Subcutaneous abdominal adipose tissue (tissue), 5 donors: Measurements from ENCODE around the gene SNX9.

Experiments used
- H3K27ac ChIP-seq: one replicate; pipeline ENCODE4 v1.7.0; 2013; ENCODE audit warnings: low read depth, mild to moderate bottlenecking, inconsistent platforms, low read length, moderate library complexity
- H3K27me3 ChIP-seq, 5 donors: one replicate each; pipeline ENCODE4 v1.7.0; 2013; ENCODE audit warnings: low read length in 5 of 5, inconsistent platforms in 1 of 5; ENCODE audit not compliant: control insufficient read depth in 5 of 5, insufficient read depth in 4 of 5
- H3K36me3 ChIP-seq, 5 donors: one replicate each; pipeline ENCODE4 v1.7.0; 2013; ENCODE audit warnings: low read length in 5 of 5; ENCODE audit not compliant: control insufficient read depth in 5 of 5, insufficient read depth in 5 of 5
- H3K4me1 ChIP-seq, 5 donors: one replicate each; pipeline ENCODE4 v1.7.0; 2013; ENCODE audit warnings: low read length in 5 of 5, mild to moderate bottlenecking in 3 of 5, moderate library complexity in 1 of 5; ENCODE audit not compliant: control insufficient read depth in 5 of 5, insufficient read depth in 5 of 5
- H3K4me3 ChIP-seq, 5 donors: one replicate each; pipeline ENCODE4 v1.7.0; 2013; ENCODE audit warnings: low read length in 5 of 5, low read depth in 1 of 5
- H3K9ac ChIP-seq, 5 donors: one replicate each; pipeline ENCODE4 v1.7.0; 2013; ENCODE audit warnings: low read length in 5 of 5, mild to moderate bottlenecking in 4 of 5, moderate library complexity in 3 of 5
- H3K9me3 ChIP-seq, 5 donors: one replicate each; pipeline ENCODE4 v1.7.0; 2013; ENCODE audit warnings: low read length in 5 of 5; ENCODE audit not compliant: control insufficient read depth in 5 of 5
- donor health status: healthy.
- donor health status: healthy.
- donor health status: healthy.
- donor health status: healthy.
- donor health status: healthy.

SNX9 gene

GRCh38 chr6:157823001-157823527 is at the start of gene SNX9:
TSS of gene SNX9 (plus strand) at chr6:157823246. CDS start at chr6:157823435, 189 bp downstream.
- peak within 1 kb of the TSS; percentile 88 to 97 (median 95) for H3K9ac ChIP-seq
- H3K4me1 ChIP-seq: peaks cover 0 to 40% (median 26%) of the 10 kb centered on the region in 5 donors
- no peaks in the 10 kb centered on the region for H3K36me3 ChIP-seq
- H3K9me3 ChIP-seq: no peaks in the 10 kb centered on the region
- no peaks in the 10 kb centered on the region for H3K27me3 ChIP-seq
- H3K27ac ChIP-seq: peak within 1 kb of the TSS; percentile 99
- peak within 1 kb of the TSS; percentile 69 to 90 (median 86) for H3K4me3 ChIP-seq

GRCh38 chr6:157773248-157773773 is 49.7 kb upstream of the SNX9 start:
- Histone ChIP-seq H3K9ac (no peak overlapping the region), H3K27me3 (no peaks in the 10 kb centered on the region), H3K36me3 (no peaks in the 10 kb centered on the region), H3K4me3 (no peak overlapping the region), H3K9me3 (peaks cover 0 to 4% (median 2%) of the 10 kb centered on the region in 5 donors), H3K4me1 (peaks cover 0 to 21% (median 10%) of the 10 kb centered on the region in 5 donors), H3K27ac (no peak overlapping the region)

- no peaks in the 10 kb centered on the region for H3K27me3 ChIP-seq
- no peak overlapping the region for H3K4me3 ChIP-seq
- H3K9ac ChIP-seq: no peak overlapping the region
- H3K36me3 ChIP-seq: no peaks in the 10 kb centered on the region
- peaks cover 0 to 4% (median 2%) of the 10 kb centered on the region in 5 donors for H3K9me3 ChIP-seq
- peaks cover 0 to 16% (median 10%) of the 10 kb centered on the region in 5 donors for H3K4me1 ChIP-seq
- H3K27ac ChIP-seq: no peak overlapping the region
Observed at GRCh38 chr6:157774153-157775135, 48.6 kb upstream of the SNX9 start.

DNA sequence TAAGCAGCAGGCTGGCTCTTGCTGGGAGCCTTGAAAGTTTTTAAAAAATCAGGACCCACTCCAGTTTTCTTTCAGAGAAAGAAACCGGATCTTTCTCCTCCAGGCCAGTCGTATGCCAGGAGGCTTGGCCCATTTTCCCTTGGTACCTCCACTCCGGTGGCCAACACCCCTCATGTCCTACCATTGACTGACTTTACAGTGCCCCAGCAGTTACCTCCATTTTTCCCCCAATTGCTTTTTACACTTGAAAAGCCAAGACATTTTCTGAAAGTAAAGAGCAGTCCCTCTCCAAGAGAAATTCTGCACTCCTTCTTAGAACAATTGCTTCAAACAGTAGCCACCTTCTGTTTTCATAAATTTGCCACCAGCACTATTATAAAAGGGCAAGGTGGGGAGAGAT is 47.7 kb upstream of the SNX9 start:
- H3K9ac ChIP-seq: no peak overlapping the region
- H3K4me1 ChIP-seq: peaks cover 0 to 14% (median 14%) of the 10 kb centered on the region in 5 donors
- no peaks in the 10 kb centered on the region for H3K36me3 ChIP-seq

GRCh38 chr6:157777344-157777743 is 45.7 kb upstream of the SNX9 start:
- Histone ChIP-seq H3K9ac (no peak overlapping the region), H3K4me3 (no peak overlapping the region), H3K27ac (no peak overlapping the region), H3K9me3 (peaks cover 0 to 4% (median 2%) of the 10 kb centered on the region in 5 donors), H3K4me1 (peaks cover 0 to 14% (median 14%) of the 10 kb centered on the region in 5 donors), H3K36me3 (no peaks in the 10 kb centered on the region), H3K27me3 (no peaks in the 10 kb centered on the region)

More for the DNA sequence above, 47.7 kb upstream of the SNX9 start:
- Histone ChIP-seq H3K4me3 (no peak overlapping the region), H3K27ac (no peak overlapping the region), H3K9me3 (peaks cover 0 to 4% (median 2%) of the 10 kb centered on the region in 5 donors), H3K27me3 (no peaks in the 10 kb centered on the region)

- H3K27ac ChIP-seq: no peak overlapping the region
- H3K9ac ChIP-seq: no peak overlapping the region
- no peaks in the 10 kb centered on the region for H3K27me3 ChIP-seq
- peaks cover 0 to 4% (median 2%) of the 10 kb centered on the region in 5 donors for H3K9me3 ChIP-seq
- no peak overlapping the region for H3K4me3 ChIP-seq
- H3K36me3 ChIP-seq: no peaks in the 10 kb centered on the region
- H3K4me1 ChIP-seq: peaks cover 0 to 8% (median 3%) of the 10 kb centered on the region in 5 donors
Observed at GRCh38 chr6:157778719-157779118, 44.3 kb upstream of the SNX9 start.

DNA sequence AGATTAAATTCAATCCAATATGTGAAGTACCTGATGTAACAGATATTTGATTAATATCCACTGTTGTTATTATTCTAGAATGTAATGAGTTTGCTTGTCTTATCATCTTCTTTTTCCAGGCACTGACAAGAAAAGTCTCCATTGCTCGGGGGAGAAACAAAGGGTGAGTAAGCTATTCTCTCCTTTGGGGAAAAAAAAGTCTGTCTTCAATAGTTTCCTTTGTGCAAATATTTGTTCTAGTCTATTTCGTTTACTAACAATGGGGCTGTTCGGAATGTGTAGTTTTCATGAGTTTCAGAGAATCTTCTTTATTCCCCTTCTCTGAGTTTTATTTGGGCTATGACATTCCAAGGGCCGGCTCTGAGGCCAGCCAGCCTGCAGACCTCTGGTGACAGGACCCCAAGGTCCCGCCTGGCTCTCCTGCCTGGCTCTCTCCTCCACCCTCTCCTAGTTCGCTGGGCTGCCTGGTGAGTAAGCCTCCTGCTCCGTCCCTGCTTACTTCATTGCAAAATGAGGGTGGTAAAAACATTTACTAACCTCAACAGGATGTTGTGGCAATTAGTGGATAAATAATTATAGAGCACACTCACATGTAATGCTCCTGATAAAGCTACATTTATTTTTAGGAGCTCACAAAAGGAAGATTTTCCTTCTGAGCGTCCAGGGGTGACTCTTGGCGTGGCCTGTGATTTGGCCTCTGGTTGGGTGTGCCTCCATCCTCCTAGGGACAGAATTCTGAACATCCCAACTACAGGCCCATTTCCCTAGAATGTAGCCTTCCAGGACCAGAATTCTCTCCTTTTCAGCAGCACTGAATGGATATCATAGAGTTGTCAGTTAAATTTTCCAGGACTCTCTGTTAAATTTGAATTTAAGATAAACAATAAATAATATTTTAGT is 43.1 kb upstream of the SNX9 start:
- Histone ChIP-seq H3K36me3 (no peaks in the 10 kb centered on the region), H3K27me3 (no peaks in the 10 kb centered on the region), H3K9me3 (peaks cover 0 to 4% (median 2%) of the 10 kb centered on the region in 5 donors), H3K9ac (no peak overlapping the region), H3K4me3 (no peak overlapping the region), H3K27ac (peak overlapping the region; percentile 17), H3K4me1 (peaks cover 0 to 5% (median 0%) of the 10 kb centered on the region in 5 donors)

GRCh38 chr6:157785636-157786035 is 37.4 kb upstream of the SNX9 start:
- H3K9me3 ChIP-seq: peaks cover 0 to 2% (median 0%) of the 10 kb centered on the region in 5 donors
- peaks cover 0 to 25% (median 16%) of the 10 kb centered on the region in 5 donors for H3K4me1 ChIP-seq
- no peak overlapping the region for H3K9ac ChIP-seq
- H3K36me3 ChIP-seq: no peaks in the 10 kb centered on the region
- H3K27me3 ChIP-seq: no peaks in the 10 kb centered on the region
- H3K4me3 ChIP-seq: no peak overlapping the region
- H3K27ac ChIP-seq: no peak overlapping the region

GRCh38 chr6:157786221-157786620 is 36.8 kb upstream of the SNX9 start:
- peaks cover 0 to 2% (median 0%) of the 10 kb centered on the region in 5 donors for H3K9me3 ChIP-seq

More at GRCh38 chr6:157786221-157786620, 36.8 kb upstream of the SNX9 start:
- Histone ChIP-seq H3K27me3 (no peaks in the 10 kb centered on the region), H3K4me1 (peaks cover 3 to 31% (median 21%) of the 10 kb centered on the region in 5 donors), H3K4me3 (no peak overlapping the region), H3K27ac (no peak overlapping the region), H3K36me3 (no peaks in the 10 kb centered on the region), H3K9ac (no peak overlapping the region)
